ENCODE measurements around the gene ITGB3. TPM values are rescaled to one million over a fixed set of nuclear protein-coding genes. Genes with fewer than 3 reads are reported as not detected.

Gene ITGB3
- polyA plus RNA-seq, 1 of the 3 experiments (the other 2 are of a cell fraction): 4.6 TPM

DNA sequence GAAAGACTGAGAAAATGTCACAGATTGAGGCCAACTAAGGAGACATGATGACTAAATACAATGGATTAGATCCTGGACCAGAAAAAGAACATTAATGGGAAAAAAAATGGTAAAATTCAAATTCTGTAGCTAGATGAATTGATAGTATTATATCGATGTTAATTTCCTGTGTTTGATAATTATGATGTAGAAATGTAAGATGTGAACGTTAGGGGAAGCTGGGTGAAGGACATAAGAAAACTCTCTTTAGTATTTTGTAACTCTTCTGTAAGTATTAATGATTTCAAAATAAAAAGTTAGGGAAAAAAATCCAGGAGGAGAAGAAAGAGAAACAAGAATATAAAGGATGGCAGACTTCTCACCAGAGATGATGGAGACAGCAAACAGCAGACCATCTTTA lies 2.8 kb upstream of the ITGB3 start (continued):
- TF ChIP-seq CTCF (IDR thresholded peaks at IDR 0.05): no peak
- no peak for TF ChIP-seq PBX3 (IDR thresholded peaks at IDR 0.05)

DNA sequence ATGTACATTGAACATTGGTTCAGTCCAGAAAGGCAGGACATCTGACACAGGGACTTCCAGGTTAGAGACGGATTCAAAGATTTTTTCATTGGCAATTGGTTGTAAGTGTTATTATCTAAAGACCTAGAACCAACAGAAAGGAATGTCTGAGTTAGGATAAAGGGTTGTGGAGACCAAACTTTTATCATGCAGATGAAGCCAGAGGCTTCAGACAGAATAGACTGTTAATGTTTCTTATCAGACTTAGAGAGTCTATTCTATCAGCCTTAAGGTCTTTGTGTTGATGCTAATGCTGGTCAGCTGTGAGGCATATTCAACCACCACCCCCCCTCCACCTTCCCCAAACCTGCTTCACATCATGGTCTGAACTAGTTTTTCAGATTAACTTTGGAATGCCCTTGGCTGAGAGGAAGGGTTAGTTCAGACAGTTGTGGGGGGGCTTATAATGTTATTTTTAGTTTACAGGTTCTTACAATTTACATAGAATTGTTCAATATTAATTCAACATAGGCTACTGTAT lies 2.1 kb upstream of the ITGB3 start:
- H3K4me3 ChIP-seq (ENCODE audit: low read depth in 2 of 2, low read length in 1 of 2): no peak overlapping the region
- peaks cover 6% of the 10 kb centered on the region; the same call in 1 of the 2 replicates for H3K79me2 ChIP-seq (ENCODE audit: insufficient read depth)
- ChIA-PET CTCF (interaction anchor here (1.0 to 8.3 kb wide), 8 partner anchors 7 to 75 kb away, joined by 3 to 84 read pairs (median 8); no protein-coding TSS in a partner anchor), POLR2A (no interaction called here)
- no peaks in the 10 kb centered on the region for H3K9me2 ChIP-seq
- H3K36me3 ChIP-seq (replicated peaks in 1 of 2; ENCODE audit: control insufficient read depth in 1 of 2, insufficient read depth in 2 of 2, low read length in 1 of 2): no peaks in the 10 kb centered on the region
- DNase-seq: no peak
- H4K20me1 ChIP-seq (ENCODE audit: insufficient read depth): no peaks in the 10 kb centered on the region
- H3K27ac ChIP-seq (ENCODE audit: low read depth in 2 of 2, low read length in 1 of 2): no peak overlapping the region
- H3K4me2 ChIP-seq: no peak overlapping the region
- WGBS (ENCODE audit: low lambda C conversion rate): 90% methylated on average over 1 of the region's 1 CpG
- no peaks in the 10 kb centered on the region for H3F3A ChIP-seq (replicated peaks; ENCODE audit: insufficient read depth)
- no peak overlapping the region for H3K9ac ChIP-seq
- no peaks in the 10 kb centered on the region for H3K27me3 ChIP-seq (ENCODE audit: insufficient read depth)
- peaks cover 0 to 6% of the 10 kb centered on the region in 2 experiments; a peak in 1 of 4 replicates for H3K4me1 ChIP-seq (ENCODE audit: control insufficient read depth in 1 of 2, insufficient read depth in 2 of 2, low read depth in 1 of 2, low read length in 1 of 2)
- H3K9me3 ChIP-seq: no peaks in the 10 kb centered on the region
- H2AFZ ChIP-seq (ENCODE audit: low read depth): no peak overlapping the region
- TF ChIP-seq REST (IDR thresholded peaks at IDR 0.05; ENCODE audit: low read depth, low read length) (no peak), NFIC (IDR thresholded peaks at IDR 0.05; ENCODE audit: borderline replicate concordance) (no peak), MEF2A (IDR thresholded peaks at IDR 0.05; ENCODE audit: borderline replicate concordance, low read depth) (no peak), POLR2AphosphoS5 (IDR thresholded peaks at IDR 0.05; ENCODE audit: low read depth, low read length) (no peak), JUND (IDR thresholded peaks at IDR 0.05) (no peak), MXI1 (IDR thresholded peaks at IDR 0.05; ENCODE audit: low read depth, low read length) (no peak), CHD2 (IDR thresholded peaks at IDR 0.05; ENCODE audit: low read length, partially characterized antibody) (no peak), TAF1 (IDR thresholded peaks at IDR 0.05; ENCODE audit: borderline replicate concordance, low read depth, low read length) (no peak), EZH2phosphoT487 (IDR thresholded peaks at IDR 0.05; ENCODE audit: borderline replicate concordance, low read depth) (no peak), FOXM1 (IDR thresholded peaks at IDR 0.05; ENCODE audit: low read depth) (no peak)
